Suprapubic skin (tissue), 4 donors: Measurements from ENCODE around the gene PLCB1. TPM values are rescaled to one million over a fixed set of nuclear protein-coding genes. Genes with fewer than 3 reads are reported as not detected.

Experiments used
- DNase-seq, 2 donors: peaks; one replicate each; pipeline ENCODE4 v3.0.0-alpha.2; 2019; ENCODE audit warnings: low spot score in 2 of 2
- H3K27ac ChIP-seq: fragments of 200-600 bp; sonication (generic); one replicate; pipeline ENCODE4 v1.5.1; 2019
- H3K27me3 ChIP-seq: fragments of 200-600 bp; sonication (generic); one replicate; pipeline ENCODE4 v1.5.1; 2019
- H3K36me3 ChIP-seq: fragments of 200-600 bp; sonication (generic); one replicate; pipeline ENCODE4 v1.5.1; 2019
- H3K4me1 ChIP-seq: fragments of 200-600 bp; sonication (generic); one replicate; pipeline ENCODE4 v1.5.1; 2019
- H3K4me3 ChIP-seq: fragments of 200-600 bp; sonication (generic); one replicate; pipeline ENCODE4 v1.5.1; 2019; ENCODE audit warnings: mild to moderate bottlenecking
- H3K9me3 ChIP-seq: fragments of 200-600 bp; sonication (generic); one replicate; pipeline ENCODE4 v1.5.1; 2019
- CTCF ChIP-seq, 2 donors: fragments of 200-600 bp in 1 of 2; fragments of 450-650 bp in 1 of 2; sonication (generic) in 1 of 2; IDR thresholded peaks; one replicate each; pipeline ENCODE4 v1.5.1; 2016 to 2019; ENCODE audit warnings: antibody characterized with exemption in 2 of 2, mild to moderate bottlenecking in 1 of 2, moderate library complexity in 1 of 2
- EP300 ChIP-seq: sonication (generic); formaldehyde crosslinking; IDR thresholded peaks from one replicate; pipeline ENCODE4 v1.6.1; 2017; ENCODE audit warnings: antibody characterized with exemption
- POLR2A ChIP-seq, 2 donors: fragments of 450-650 bp; IDR thresholded peaks; one replicate each; pipeline ENCODE4 v1.6.1; 2017; ENCODE audit warnings: antibody characterized with exemption in 2 of 2, mild to moderate bottlenecking in 2 of 2, moderate library complexity in 2 of 2
- POLR2AphosphoS5 ChIP-seq, 3 donors: sonication (generic); formaldehyde crosslinking; IDR thresholded peaks; one replicate each; pipeline ENCODE4 v1.6.1; 2017; ENCODE audit warnings: antibody characterized with exemption in 3 of 3
- WGBS: methylation state at CpG from one replicate; pipeline ENCODE4 v1.1.5; 2018; 5-methylcytosine and 5-hydroxymethylcytosine counted together
- total RNA-seq, 4 donors: library from RNA; depleted of rRNA; stranded (reverse); fragments of >200 nt; gene quantifications; one replicate each; pipeline ENCODE4 v1.1.0, GENCODE V29; 2016

Gene PLCB1
- total RNA-seq, 4 donors from 2014 or later, result 3.9 to 15.6 (median 6.7) TPM

- no peaks in the 10 kb centered on the region for H3K36me3 ChIP-seq
- no peaks in the 10 kb centered on the region for H3K4me1 ChIP-seq
- DNase-seq, result no peak
- no peak overlapping the region for H3K4me3 ChIP-seq
- WGBS, result 79% methylated on average over 1 of the region's 1 CpG
- H3K27me3 ChIP-seq, result no peaks in the 10 kb centered on the region
- no peak overlapping the region for H3K27ac ChIP-seq
- no peaks in the 10 kb centered on the region for H3K9me3 ChIP-seq
- TF ChIP-seq POLR2A (IDR thresholded peaks at IDR 0.05), result no peak
- no peak for TF ChIP-seq POLR2AphosphoS5 (IDR thresholded peaks at IDR 0.05)
- TF ChIP-seq CTCF (IDR thresholded peaks at IDR 0.05), result no peak
- no peak for TF ChIP-seq EP300
Observed at GRCh38 chr20:8530022-8530421, 398.0 kb downstream of the PLCB1 start.

- no peaks in the 10 kb centered on the region for H3K4me1 ChIP-seq
- TF ChIP-seq POLR2A (IDR thresholded peaks at IDR 0.05) (no peak), EP300 (no peak), POLR2AphosphoS5 (IDR thresholded peaks at IDR 0.05) (no peak), CTCF (IDR thresholded peaks at IDR 0.05) (no peak)
- 78% methylated on average over 3 of the region's 3 CpGs for WGBS
Observed at GRCh38 chr20:8532169-8532568, 400.1 kb downstream of the PLCB1 start.

GRCh38 chr20:8534368-8535160, 402.5 kb downstream of the PLCB1 start:
- no peak for TF ChIP-seq POLR2A (IDR thresholded peaks at IDR 0.05)
- TF ChIP-seq POLR2AphosphoS5 (IDR thresholded peaks at IDR 0.05), result no peak
- no peak for TF ChIP-seq CTCF (IDR thresholded peaks at IDR 0.05)
- TF ChIP-seq EP300, result no peak
- WGBS, result 31% methylated on average over 5 of the region's 5 CpGs

More at GRCh38 chr20:8532169-8532568, 400.1 kb downstream of the PLCB1 start:
- H3K27me3 ChIP-seq, result no peaks in the 10 kb centered on the region
- no peaks in the 10 kb centered on the region for H3K9me3 ChIP-seq
- H3K36me3 ChIP-seq, result no peaks in the 10 kb centered on the region
- H3K27ac ChIP-seq, result no peak overlapping the region
- no peak for DNase-seq
- no peak overlapping the region for H3K4me3 ChIP-seq

GRCh38 chr20:8535403-8536261, 403.6 kb downstream of the PLCB1 start:
- H3K4me1 ChIP-seq, result no peaks in the 10 kb centered on the region
- TF ChIP-seq POLR2A (IDR thresholded peaks at IDR 0.05), result no peak
- TF ChIP-seq CTCF (IDR thresholded peaks at IDR 0.05), result no peak
- TF ChIP-seq EP300, result no peak
- no peak for TF ChIP-seq POLR2AphosphoS5 (IDR thresholded peaks at IDR 0.05)
- no peaks in the 10 kb centered on the region for H3K36me3 ChIP-seq
- no peak overlapping the region for H3K4me3 ChIP-seq
- no peaks in the 10 kb centered on the region for H3K27me3 ChIP-seq
- no peaks in the 10 kb centered on the region for H3K9me3 ChIP-seq
- H3K27ac ChIP-seq, result no peak overlapping the region
- DNase-seq, result no peak
- WGBS, result 86% methylated on average over 3 of the region's 3 CpGs

More at GRCh38 chr20:8534368-8535160, 402.5 kb downstream of the PLCB1 start:
- H3K27me3 ChIP-seq, result no peaks in the 10 kb centered on the region
- H3K36me3 ChIP-seq, result no peaks in the 10 kb centered on the region
- DNase-seq, result no peak
- H3K4me1 ChIP-seq, result no peaks in the 10 kb centered on the region
- no peak overlapping the region for H3K27ac ChIP-seq
- H3K4me3 ChIP-seq, result no peak overlapping the region
- H3K9me3 ChIP-seq, result no peaks in the 10 kb centered on the region

- Histone ChIP-seq H3K9me3 (no peaks in the 10 kb centered on the region), H3K27ac (no peak overlapping the region), H3K4me3 (no peak overlapping the region), H3K4me1 (no peaks in the 10 kb centered on the region), H3K27me3 (no peaks in the 10 kb centered on the region), H3K36me3 (no peaks in the 10 kb centered on the region)
- WGBS, result 83% methylated on average over 4 of the region's 5 CpGs
- TF ChIP-seq EP300, result no peak
- no peak for TF ChIP-seq CTCF (IDR thresholded peaks at IDR 0.05)
- no peak for TF ChIP-seq POLR2A (IDR thresholded peaks at IDR 0.05)
- DNase-seq, result no peak
Observed at GRCh38 chr20:8536262-8536618, 404.2 kb downstream of the PLCB1 start.
